GM18870 (cell line): ENCODE measurements around the gene SETD2.
"Not testable (repeated sequence)": the region's sequence is repeated elsewhere in the genome, so short reads cannot be mapped to it uniquely, and the experiment has no call there.

Experiments used
- ATAC-seq: cut with Tn5 transposase; IDR thresholded peaks from one replicate; pipeline ENCODE4 v1.9.1; 2021; ENCODE audit warnings: moderate library complexity; ENCODE audit not compliant: unreplicated experiment

The SETD2 gene

GRCh38 chr3:47149339-47149933 lies 14.5 kb downstream of the SETD2 start:
- no peak for ATAC-seq

- ATAC-seq: no peak
These were observed 18.6 kb downstream of the SETD2 start for GRCh38 chr3:47145272-47145671.

- no peak for ATAC-seq
These were observed 20.8 kb downstream of the SETD2 start for GRCh38 chr3:47143068-47143467.

GRCh38 chr3:47142536-47142935 lies 21.4 kb downstream of the SETD2 start:
- ATAC-seq: not testable (repeated sequence)

GRCh38 chr3:47140973-47141461 lies 22.9 kb downstream of the SETD2 start:
- peak; percentile 84 for ATAC-seq

- not testable (repeated sequence) for ATAC-seq
These were observed 23.4 kb downstream of the SETD2 start for GRCh38 chr3:47140553-47140952.

- no peak for ATAC-seq
These were observed 29.6 kb downstream of the SETD2 start for GRCh38 chr3:47134311-47134710.

GRCh38 chr3:47133641-47134040 lies 30.3 kb downstream of the SETD2 start:
- no peak for ATAC-seq

GRCh38 chr3:47130557-47130956 lies 33.4 kb downstream of the SETD2 start:
- ATAC-seq: no peak

GRCh38 chr3:47128137-47128536 lies 35.8 kb downstream of the SETD2 start:
- no peak for ATAC-seq

- no peak for ATAC-seq
These were observed 40.1 kb downstream of the SETD2 start for GRCh38 chr3:47123857-47124256.

- ATAC-seq: no peak
These were observed 42.5 kb downstream of the SETD2 start for GRCh38 chr3:47121409-47121808.

- ATAC-seq: no peak
These were observed 43.8 kb downstream of the SETD2 start for GRCh38 chr3:47120138-47120537.

GRCh38 chr3:47119387-47119786 lies 44.5 kb downstream of the SETD2 start:
- not testable (repeated sequence) for ATAC-seq

GRCh38 chr3:47117807-47118364 lies 46.0 kb downstream of the SETD2 start:
- no peak for ATAC-seq

GRCh38 chr3:47115524-47115923 lies 48.4 kb downstream of the SETD2 start:
- not testable (repeated sequence) for ATAC-seq

- no peak for ATAC-seq
These were observed 50.1 kb downstream of the SETD2 start for GRCh38 chr3:47113669-47114365.

GRCh38 chr3:47112997-47113396 lies 50.9 kb downstream of the SETD2 start:
- no peak for ATAC-seq

- ATAC-seq: no peak
These were observed 54.5 kb downstream of the SETD2 start for GRCh38 chr3:47109393-47109792.

GRCh38 chr3:47108546-47108945 lies 55.4 kb downstream of the SETD2 start:
- ATAC-seq: no peak

GRCh38 chr3:47104259-47104658 lies 59.7 kb downstream of the SETD2 start:
- ATAC-seq: no peak

- no peak for ATAC-seq
These were observed 60.3 kb downstream of the SETD2 start for GRCh38 chr3:47103619-47104018.
